Loucy (cell line): ENCODE results near the gene ZNF41.

Source experiments
- H2AFZ ChIP-seq: fragments of 200-600 bp; sonication (generic); 2 replicates; pipeline ENCODE4 v1.6.0; 2016; ENCODE audit warnings: antibody characterized with exemption, mild to moderate bottlenecking, low read length, moderate library complexity
- H3F3A ChIP-seq: fragments of 200-600 bp; 2 replicates; pipeline ENCODE4 v1.6.0; 2016; ENCODE audit warnings: antibody characterized with exemption, low read depth, mild to moderate bottlenecking
- H3K27me3 ChIP-seq: fragments of 200-600 bp; sonication (generic); 2 replicates; pipeline ENCODE4 v1.6.1; 2014; ENCODE audit warnings: low read length, mild to moderate bottlenecking; ENCODE audit not compliant: insufficient read depth, poor library complexity, severe bottlenecking
- H3K36me3 ChIP-seq: fragments of 200-600 bp; sonication (generic); 2 replicates; pipeline ENCODE4 v1.6.1; 2016; ENCODE audit warnings: low read length; ENCODE audit not compliant: insufficient read depth
- H3K4me1 ChIP-seq: fragments of 200-600 bp; sonication (generic); 2 replicates; pipeline ENCODE4 v1.5.1; 2014; ENCODE audit warnings: low read length, mild to moderate bottlenecking; ENCODE audit not compliant: insufficient read depth, poor library complexity, severe bottlenecking
- H3K4me2 ChIP-seq: fragments of 200-600 bp; sonication (generic); 2 replicates; pipeline ENCODE4 v1.6.0; 2014; ENCODE audit warnings: antibody characterized with exemption, low read length, low read depth, mild to moderate bottlenecking; ENCODE audit not compliant: poor library complexity, severe bottlenecking
- H3K4me3 ChIP-seq: fragments of 200-600 bp; sonication (generic); 2 replicates; pipeline ENCODE4 v1.5.1; 2014; ENCODE audit warnings: low read length, mild to moderate bottlenecking, mixed read lengths; ENCODE audit not compliant: poor library complexity, severe bottlenecking
- H3K79me2 ChIP-seq: fragments of 200-600 bp; sonication (generic); 2 replicates; pipeline ENCODE4 v1.6.1; 2014; ENCODE audit warnings: low read length; ENCODE audit not compliant: insufficient read depth
- H3K9ac ChIP-seq: fragments of 200-600 bp; sonication (generic); 2 replicates; pipeline ENCODE4 v1.6.0; 2014; ENCODE audit warnings: mild to moderate bottlenecking, low read depth, low read length, moderate library complexity; ENCODE audit not compliant: poor library complexity, severe bottlenecking
- H3K9me2 ChIP-seq: fragments of 200-600 bp; sonication (generic); replicated peaks from 2 replicates; pipeline ENCODE4 v1.6.1; 2016; ENCODE audit warnings: low read depth, low read length, mixed read lengths
- H3K9me3 ChIP-seq: fragments of 200-600 bp; sonication (generic); 2 replicates; pipeline ENCODE4 v1.6.1; 2014; ENCODE audit warnings: mild to moderate bottlenecking, antibody characterized with exemption, low read length, low read depth; ENCODE audit not compliant: insufficient read depth
- H4K20me1 ChIP-seq: fragments of 200-600 bp; sonication (generic); 2 replicates; pipeline ENCODE4 v1.6.0; 2014; ENCODE audit warnings: antibody characterized with exemption, low read length, mild to moderate bottlenecking; ENCODE audit not compliant: insufficient read depth, poor library complexity, severe bottlenecking
- CTCF ChIP-seq: fragments of 200-600 bp; sonication (generic); conservative IDR thresholded peaks from 2 replicates; pipeline ENCODE4 v1.5.1; 2014; ENCODE audit warnings: mild to moderate bottlenecking, antibody characterized with exemption, low read length
- EZH2phosphoT487 ChIP-seq: fragments of 200-600 bp; IDR thresholded peaks from 2 replicates; pipeline ENCODE4 v1.6.1; 2018; ENCODE audit warnings: antibody characterized with exemption, mild to moderate bottlenecking, moderate library complexity, borderline replicate concordance

The ZNF41 gene

GRCh38 chrX:47467106-47467505 is 15.9 kb downstream of the ZNF41 start:
- no peak for TF ChIP-seq CTCF
- TF ChIP-seq EZH2phosphoT487: no peak
- no peaks in the 10 kb centered on the region for H4K20me1 ChIP-seq
- H3K36me3 ChIP-seq: peaks cover 6% of the 10 kb centered on the region; the same call in 1 of the 2 replicates
- H2AFZ ChIP-seq: no peak overlapping the region
- H3K4me1 ChIP-seq: no peaks in the 10 kb centered on the region
- no peak overlapping the region for H3K4me2 ChIP-seq
- H3K79me2 ChIP-seq: no peaks in the 10 kb centered on the region
- H3K9me3 ChIP-seq: no peaks in the 10 kb centered on the region
- no peak overlapping the region for H3K4me3 ChIP-seq
- H3F3A ChIP-seq: no peaks in the 10 kb centered on the region
- no peaks in the 10 kb centered on the region for H3K9me2 ChIP-seq
- no peaks in the 10 kb centered on the region for H3K27me3 ChIP-seq
- no peak overlapping the region for H3K9ac ChIP-seq

- H3K9me2 ChIP-seq: no peaks in the 10 kb centered on the region
- H3K79me2 ChIP-seq: no peaks in the 10 kb centered on the region
- no peak overlapping the region for H2AFZ ChIP-seq
- no peaks in the 10 kb centered on the region for H3K27me3 ChIP-seq
- no peak for TF ChIP-seq EZH2phosphoT487
- TF ChIP-seq CTCF: no peak
- no peaks in the 10 kb centered on the region for H3K4me1 ChIP-seq
- no peaks in the 10 kb centered on the region for H3K36me3 ChIP-seq
- H3K9me3 ChIP-seq: no peaks in the 10 kb centered on the region
- H4K20me1 ChIP-seq: no peaks in the 10 kb centered on the region
- H3K4me2 ChIP-seq: no peak overlapping the region
- no peak overlapping the region for H3K4me3 ChIP-seq
- no peak overlapping the region for H3K9ac ChIP-seq
- H3F3A ChIP-seq: no peaks in the 10 kb centered on the region
Observed at GRCh38 chrX:47460561-47460960, 22.5 kb downstream of the ZNF41 start.

- no peaks in the 10 kb centered on the region for H3F3A ChIP-seq
- H4K20me1 ChIP-seq: no peaks in the 10 kb centered on the region
- H3K4me2 ChIP-seq: no peak overlapping the region
- H3K4me3 ChIP-seq: no peak overlapping the region
- no peaks in the 10 kb centered on the region for H3K79me2 ChIP-seq
- no peaks in the 10 kb centered on the region for H3K9me3 ChIP-seq
- TF ChIP-seq EZH2phosphoT487 (no peak), CTCF (no peak)
- H3K36me3 ChIP-seq: no peaks in the 10 kb centered on the region
- H3K4me1 ChIP-seq: no peaks in the 10 kb centered on the region
- no peak overlapping the region for H3K9ac ChIP-seq
- no peaks in the 10 kb centered on the region for H3K9me2 ChIP-seq
- no peak overlapping the region for H2AFZ ChIP-seq
- no peaks in the 10 kb centered on the region for H3K27me3 ChIP-seq
Observed at GRCh38 chrX:47458528-47458927, 24.5 kb downstream of the ZNF41 start.
